ENCODE data around the gene CDK17.
A peak's percentile ranks its signal among the peaks of the same experiment; 100 is the strongest.

Gene CDK17

GRCh38 chr12:96427269-96427729, 27.1 kb upstream of the CDK17 start:
- H3K4me3 ChIP-seq (ENCODE audit: low read depth, low read length): peak overlapping the region; percentile 27
- DNase-seq (ENCODE audit: low read depth): peak; percentile 99
- in situ Hi-C loops (cut with HindIII; ENCODE audit: low sequenced_read_pairs): no loop called here
- TF ChIP-seq CTCF (IDR thresholded peaks at IDR 0.05; ENCODE audit: low read depth, low read length, missing control alignments): no peak

GRCh38 chr12:96425951-96426350, 25.7 kb upstream of the CDK17 start:
- no peak for DNase-seq (ENCODE audit: low read depth)
- in situ Hi-C loops (cut with HindIII; ENCODE audit: low sequenced_read_pairs): no loop called here
- TF ChIP-seq CTCF (IDR thresholded peaks at IDR 0.05; ENCODE audit: low read depth, low read length, missing control alignments): no peak
- H3K4me3 ChIP-seq (ENCODE audit: low read depth, low read length): no peak overlapping the region

- TF ChIP-seq CTCF (IDR thresholded peaks at IDR 0.05; ENCODE audit: low read depth, low read length, missing control alignments): no peak
- in situ Hi-C loops (cut with HindIII; ENCODE audit: low sequenced_read_pairs): no loop called here
- H3K4me3 ChIP-seq (ENCODE audit: low read depth, low read length): no peak overlapping the region
- peak; percentile 82 for DNase-seq (ENCODE audit: low read depth)
Measured at GRCh38 chr12:96425321-96425720, 25.1 kb upstream of the CDK17 start.

- DNase-seq (ENCODE audit: low read depth): no peak
- no peak overlapping the region for H3K4me3 ChIP-seq (ENCODE audit: low read depth, low read length)
- in situ Hi-C loops (cut with HindIII; ENCODE audit: low sequenced_read_pairs): no loop called here
- TF ChIP-seq CTCF (IDR thresholded peaks at IDR 0.05; ENCODE audit: low read depth, low read length, missing control alignments): no peak
Measured at GRCh38 chr12:96424601-96425000, 24.4 kb upstream of the CDK17 start.

- TF ChIP-seq CTCF (IDR thresholded peaks at IDR 0.05; ENCODE audit: low read depth, low read length, missing control alignments): no peak
- DNase-seq (ENCODE audit: low read depth): no peak
- in situ Hi-C loops (cut with HindIII; ENCODE audit: low sequenced_read_pairs): no loop called here
- no peak overlapping the region for H3K4me3 ChIP-seq (ENCODE audit: low read depth, low read length)
Measured at GRCh38 chr12:96422192-96422591, 22.0 kb upstream of the CDK17 start.

GRCh38 chr12:96421014-96421413, 20.8 kb upstream of the CDK17 start:
- in situ Hi-C loops (cut with HindIII; ENCODE audit: low sequenced_read_pairs): no loop called here
- DNase-seq (ENCODE audit: low read depth): no peak
- TF ChIP-seq CTCF (IDR thresholded peaks at IDR 0.05; ENCODE audit: low read depth, low read length, missing control alignments): no peak
- H3K4me3 ChIP-seq (ENCODE audit: low read depth, low read length): no peak overlapping the region
